ENCODE data around the gene EFNB2. TPM values are rescaled to one million over a fixed set of nuclear protein-coding genes. Genes with fewer than 3 reads are reported as not detected.

Gene EFNB2
- total RNA-seq, 1 experiment from 2014 or later = 16.4 TPM

DNA sequence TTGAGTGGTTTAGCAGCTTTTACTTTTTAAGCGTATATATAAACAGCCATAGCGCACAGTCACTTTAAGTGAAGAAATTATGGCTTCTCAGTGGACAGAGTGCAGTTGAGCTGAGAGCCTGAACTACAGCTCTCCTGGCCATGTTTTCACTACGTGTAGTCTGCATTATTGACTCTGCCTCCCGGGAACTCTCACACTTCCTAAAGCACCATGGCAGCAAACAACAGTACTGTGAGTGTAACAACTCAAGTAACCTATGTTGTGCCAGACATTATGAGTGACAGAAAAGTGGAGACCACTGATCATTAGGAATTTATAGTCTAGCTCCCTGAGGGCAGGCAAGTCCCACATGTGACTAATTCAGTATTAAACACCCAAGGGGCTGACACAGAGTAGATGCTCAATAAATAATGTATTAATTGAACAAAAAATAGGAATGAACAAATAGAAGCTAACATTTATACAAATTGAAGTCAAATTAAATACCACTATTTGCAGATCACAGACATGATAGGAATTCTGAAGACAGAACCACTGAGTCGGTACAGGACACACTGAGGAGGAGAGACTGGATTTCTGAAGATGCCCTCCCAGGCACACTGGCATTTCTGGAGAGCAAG lies 19.7 kb downstream of the EFNB2 start:
- CTCF ChIA-PET = no interaction called here

GRCh38 chr13:106514928-106515634 lies 20.4 kb downstream of the EFNB2 start:
- ChIA-PET POLR2A (ENCODE audit: unreplicated experiment) (no interaction called here), CTCF (no interaction called here)
- H4K20me1 ChIP-seq (ENCODE audit: low read length) = no peaks in the 10 kb centered on the region

More for the DNA sequence above, 19.7 kb downstream of the EFNB2 start:
- Histone ChIP-seq H4K20me1 (ENCODE audit: low read length) (peaks cover 4% of the 10 kb centered on the region; the same call in 1 of the 2 replicates), H3K27ac (ENCODE audit: low read length) (no peak overlapping the region), H3K4me3 (ENCODE audit: low read length) (no peak overlapping the region), H3K9me3 (ENCODE audit: low read length) (no peaks in the 10 kb centered on the region), H3K4me2 (ENCODE audit: low read length) (no peak overlapping the region), H3K9me2 (replicated peaks; ENCODE audit: low read length) (no peaks in the 10 kb centered on the region), H3K79me2 (ENCODE audit: low read length) (peaks cover 95% of the 10 kb centered on the region), H3K9ac (ENCODE audit: low read length) (no peak overlapping the region), H3F3A (ENCODE audit: low read length, unreplicated experiment) (no peaks in the 10 kb centered on the region), H3K4me1 (ENCODE audit: insufficient read depth, low read length) (peaks cover 20% of the 10 kb centered on the region), H2AFZ (ENCODE audit: low read length) (no peak overlapping the region), H3K36me3 (ENCODE audit: low read depth, low read length) (0 out of 2 replicates have a peak, but pooled peaks cover 12% of the 10 kb centered on the region), H3K27me3 (ENCODE audit: low read length) (no peaks in the 10 kb centered on the region)
- no peak for ATAC-seq
- no TSS peak for BruUV-seq (replicated peaks)
- intact Hi-C loops (cut with micrococcal nuclease) = loop anchor here (10.0 kb wide), 1 partner anchor 171 kb away; no protein-coding TSS in a partner anchor
- POLR2A ChIA-PET (ENCODE audit: unreplicated experiment) = no interaction called here
- no peak for DNase-seq
- no peak for TF ChIP-seq EZH2 (IDR thresholded peaks at IDR 0.05; ENCODE audit: low read length, unreplicated experiment)
- TF ChIP-seq EZH2phosphoT487 (IDR thresholded peaks at IDR 0.05; ENCODE audit: borderline replicate concordance, low read length) = no peak
- TF ChIP-seq CTCF (conservative IDR thresholded peaks at IDR 0.05; ENCODE audit: low read depth, low read length) = no peak

More at GRCh38 chr13:106514928-106515634, 20.4 kb downstream of the EFNB2 start:
- Histone ChIP-seq H3K4me2 (ENCODE audit: low read length) (no peak overlapping the region), H3K4me1 (ENCODE audit: insufficient read depth, low read length) (peaks cover 14% of the 10 kb centered on the region), H3K4me3 (ENCODE audit: low read length) (no peak overlapping the region), H3K9ac (ENCODE audit: low read length) (no peak overlapping the region), H3K9me3 (ENCODE audit: low read length) (no peaks in the 10 kb centered on the region), H3F3A (ENCODE audit: low read length, unreplicated experiment) (no peaks in the 10 kb centered on the region), H3K9me2 (replicated peaks; ENCODE audit: low read length) (no peaks in the 10 kb centered on the region), H3K27ac (ENCODE audit: low read length) (no peak overlapping the region), H2AFZ (ENCODE audit: low read length) (no peak overlapping the region), H3K27me3 (ENCODE audit: low read length) (no peaks in the 10 kb centered on the region), H3K36me3 (ENCODE audit: low read depth, low read length) (peaks cover 14% of the 10 kb centered on the region), H3K79me2 (ENCODE audit: low read length) (peaks cover 93% of the 10 kb centered on the region)
- no TSS peak for BruUV-seq (replicated peaks)
- TF ChIP-seq EZH2 (IDR thresholded peaks at IDR 0.05; ENCODE audit: low read length, unreplicated experiment) = no peak
- TF ChIP-seq CTCF (conservative IDR thresholded peaks at IDR 0.05; ENCODE audit: low read depth, low read length) = no peak
- DNase-seq (no peak), ATAC-seq (no peak)
- intact Hi-C loops (cut with micrococcal nuclease) = loop anchor here (10.0 kb wide), 1 partner anchor 170 kb away; no protein-coding TSS in a partner anchor
